Pancreas (tissue), 10 donors: ENCODE measurements around the gene RPS6KC1. TPM values are rescaled to one million over a fixed set of nuclear protein-coding genes. Genes with fewer than 3 reads are reported as not detected.

Experiments
- ATAC-seq, 4 donors: fragments of 200-7000 bp; cut with Tn5 transposase; one replicate each; pipeline versions ENCODE4 v1.8.0 to v1.9.1; 2020; ENCODE audit warnings: mild to moderate bottlenecking in 4 of 4, moderate library complexity in 4 of 4
- DNase-seq, 6 donors: peaks; one replicate each; pipeline ENCODE4 v3.0.0-alpha.2; 2020
- FAIRE-seq: peaks from 2 replicates; lab custom pipeline; 2012; peaks lifted over from hg19 to GRCh38; lab: Jason Lieb, UNC
- H3K27ac ChIP-seq, 4 donors: fragments of 200-600 bp; sonication (generic); 1 replicate in 3 of 4; 2 replicates in 1 of 4; pipeline versions ENCODE4 v1.5.0 to v1.8.0; 2020
- H3K27me3 ChIP-seq, 4 donors: fragments of 200-600 bp; one replicate each; pipeline ENCODE4 v1.8.0; 2021
- H3K36me3 ChIP-seq, 3 donors: fragments of 200-600 bp; sonication (generic) in 1 of 3; one replicate each; pipeline versions ENCODE4 v1.5.0 to v1.8.0; 2020 to 2021
- H3K4me1 ChIP-seq, 3 donors: fragments of 200-600 bp; one replicate each; pipeline ENCODE4 v1.8.0; 2021
- H3K4me3 ChIP-seq, 4 donors: fragments of 200-600 bp; sonication (generic) in 2 of 4; one replicate each; pipeline versions ENCODE4 v1.5.0 to v1.8.0; 2020 to 2021
- H3K9me3 ChIP-seq, 4 donors: fragments of 200-600 bp; one replicate each; pipeline ENCODE4 v1.8.0; 2021
- WGBS, 2 donors: extraction: QIAGEN DNeasy Blood & Tissue Kit; methylation state at CpG; one replicate each; pipeline ENCODE4 v1.1.7; 2013; 5-methylcytosine and 5-hydroxymethylcytosine counted together
- intact Hi-C, 3 donors: fragments of 100-400 bp; cut with DNase I; formaldehyde crosslinking; loops; one replicate each; pipeline versions ENCODE4 v1.11.1 to v1.14.2; 2022
- polyA plus RNA-seq, 2 donors: library from polyadenylated mRNA; stranded (reverse); fragments of 200-250 nt; gene quantifications; one replicate each; pipeline ENCODE4 v1.2.3, GENCODE V29; 2013
- total RNA-seq, 6 donors: library from RNA; stranded (reverse); fragmentation: NEBNext Ultra II Directional in 4 of 6; extraction: Animal tissue kit (Norgen Biotek cat#: 25700) in 4 of 6; gene quantifications; one replicate each; pipeline versions ENCODE4 v1.2.1 to v1.2.4, GENCODE V29; 2021 to 2023
- TF ChIP-seq, protein P1 (sequence below), 4 donors: fragments of 200-600 bp; sonication (generic) in 3 of 4; IDR thresholded peaks; one replicate each; pipeline versions ENCODE4 v1.5.0 to v1.8.0; 2021; ENCODE audit warnings: antibody characterized with exemption in 4 of 4
- donor health status: healthy with polysubstance abuse.
- donor health status: DM: no; HTN: no; CAD: no; lungs with moderate emphysema.
- donor health status: DM: no; HTN: no; CAD: no.
- donor health status: control.
- donor health status: control.
- donor health status: Bipolar disorder and iron deficiency.
- donor health status: DM: yes; HTN: yes; CAD: no.
- donor health status: DM: no; HTN: no; CAD: no.
- donor health status: DM: no; HTN: no; CAD: no.
- donor health status: DM: yes; HTN: yes; CAD: no.

Gene RPS6KC1
- total and polyA plus RNA-seq, 8 donors: 2.3 to 11.4 (median 7.0) TPM

DNA sequence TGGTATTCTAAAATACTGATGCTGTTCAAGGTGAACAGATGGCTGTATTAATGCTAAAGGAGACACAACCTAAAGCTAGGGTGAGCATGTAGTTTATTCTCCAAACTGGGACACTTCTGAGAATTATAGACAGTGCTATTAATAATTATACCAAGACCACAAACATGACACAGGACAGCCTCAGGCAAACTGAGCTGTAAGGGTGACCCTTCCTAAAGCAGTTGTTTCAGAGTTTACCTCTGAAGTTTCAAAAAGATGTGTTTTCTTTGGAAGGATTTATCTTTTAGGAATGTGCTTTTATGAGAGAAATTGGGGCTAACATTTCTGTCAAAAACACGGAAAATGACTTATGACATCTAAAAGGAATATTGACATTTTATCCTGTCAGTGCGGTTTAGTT lies 68.8 kb downstream of the RPS6KC1 start:
- intact Hi-C loops: no loop called here
- Histone ChIP-seq H3K4me3 (no peak overlapping the region), H3K36me3 (no peaks in the 10 kb centered on the region), H3K9me3 (no peaks in the 10 kb centered on the region), H3K4me1 (peaks cover 0 to 4% (median 0%) of the 10 kb centered on the region in 3 donors), H3K27me3 (no peaks in the 10 kb centered on the region), H3K27ac (no peak overlapping the region)
- ATAC-seq: no peak
- TF ChIP-seq, protein P1, sequence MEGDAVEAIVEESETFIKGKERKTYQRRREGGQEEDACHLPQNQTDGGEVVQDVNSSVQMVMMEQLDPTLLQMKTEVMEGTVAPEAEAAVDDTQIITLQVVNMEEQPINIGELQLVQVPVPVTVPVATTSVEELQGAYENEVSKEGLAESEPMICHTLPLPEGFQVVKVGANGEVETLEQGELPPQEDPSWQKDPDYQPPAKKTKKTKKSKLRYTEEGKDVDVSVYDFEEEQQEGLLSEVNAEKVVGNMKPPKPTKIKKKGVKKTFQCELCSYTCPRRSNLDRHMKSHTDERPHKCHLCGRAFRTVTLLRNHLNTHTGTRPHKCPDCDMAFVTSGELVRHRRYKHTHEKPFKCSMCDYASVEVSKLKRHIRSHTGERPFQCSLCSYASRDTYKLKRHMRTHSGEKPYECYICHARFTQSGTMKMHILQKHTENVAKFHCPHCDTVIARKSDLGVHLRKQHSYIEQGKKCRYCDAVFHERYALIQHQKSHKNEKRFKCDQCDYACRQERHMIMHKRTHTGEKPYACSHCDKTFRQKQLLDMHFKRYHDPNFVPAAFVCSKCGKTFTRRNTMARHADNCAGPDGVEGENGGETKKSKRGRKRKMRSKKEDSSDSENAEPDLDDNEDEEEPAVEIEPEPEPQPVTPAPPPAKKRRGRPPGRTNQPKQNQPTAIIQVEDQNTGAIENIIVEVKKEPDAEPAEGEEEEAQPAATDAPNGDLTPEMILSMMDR (IDR thresholded peaks at IDR 0.05): no peak
- FAIRE-seq: no peak
- WGBS, 2 donors: 67 to 68% methylated on average over 2 of the region's 2 CpGs
- DNase-seq: no peak

DNA sequence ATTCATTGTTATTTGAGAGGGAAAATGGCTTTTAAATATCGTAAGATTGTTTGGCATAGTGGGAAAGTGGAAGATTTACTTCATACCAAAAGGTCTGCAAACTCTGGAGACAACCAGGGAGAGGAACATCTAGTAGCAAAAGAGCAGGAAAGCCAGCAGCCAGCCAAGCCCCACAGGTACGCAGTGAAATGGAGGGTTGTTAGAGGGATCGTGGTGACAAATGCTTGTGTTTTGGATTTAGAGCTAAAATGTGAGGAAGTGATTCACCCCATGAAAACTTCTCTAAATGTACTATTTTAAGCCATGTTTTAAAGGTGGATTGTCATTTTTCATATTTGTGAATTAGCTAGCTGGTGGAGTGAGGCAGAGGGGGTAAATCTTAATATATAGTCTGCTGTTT lies 69.3 kb downstream of the RPS6KC1 start:
- DNase-seq (no peak), FAIRE-seq (no peak), ATAC-seq (no peak)
- WGBS, 2 donors: 62 to 75% methylated on average over 3 of the region's 3 CpGs
- H3K36me3 ChIP-seq: no peaks in the 10 kb centered on the region
- peaks cover 0 to 4% (median 0%) of the 10 kb centered on the region in 3 donors for H3K4me1 ChIP-seq
- TF ChIP-seq, protein P1 (IDR thresholded peaks at IDR 0.05): no peak
- no peaks in the 10 kb centered on the region for H3K27me3 ChIP-seq
- H3K9me3 ChIP-seq: no peaks in the 10 kb centered on the region
- no peak overlapping the region for H3K4me3 ChIP-seq
- no peak overlapping the region for H3K27ac ChIP-seq
- intact Hi-C loops: no loop called here

DNA sequence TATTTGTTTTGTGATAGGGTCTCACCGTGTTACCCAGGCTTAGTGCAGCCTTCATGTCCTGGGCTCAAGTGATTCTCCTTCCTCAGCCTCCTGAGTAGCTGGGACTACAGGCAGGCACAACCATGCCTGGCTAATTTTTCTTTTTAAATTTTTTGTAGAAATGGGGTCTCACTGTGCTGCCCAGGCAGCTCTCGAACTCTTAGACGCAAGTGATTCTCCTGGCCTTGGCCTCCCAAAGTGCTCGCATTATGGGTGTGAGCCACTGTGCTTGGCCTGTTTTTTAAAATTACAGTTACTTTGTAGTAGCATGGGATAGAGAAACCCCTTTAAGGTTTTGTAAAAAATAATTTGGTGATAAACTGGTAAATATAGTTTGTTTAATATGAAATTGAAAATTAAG lies 69.9 kb downstream of the RPS6KC1 start:
- intact Hi-C loops: no loop called here
- Histone ChIP-seq H3K27me3 (no peaks in the 10 kb centered on the region), H3K36me3 (no peaks in the 10 kb centered on the region), H3K4me3 (no peak overlapping the region), H3K27ac (no peak overlapping the region), H3K4me1 (peaks cover 0 to 4% (median 0%) of the 10 kb centered on the region in 3 donors), H3K9me3 (no peaks in the 10 kb centered on the region)
- DNase-seq (no peak), FAIRE-seq (no peak), ATAC-seq (no peak)
- TF ChIP-seq, protein P1 (IDR thresholded peaks at IDR 0.05): no peak
- WGBS, 2 donors: 83% methylated on average over 4 of the region's 4 CpGs

DNA sequence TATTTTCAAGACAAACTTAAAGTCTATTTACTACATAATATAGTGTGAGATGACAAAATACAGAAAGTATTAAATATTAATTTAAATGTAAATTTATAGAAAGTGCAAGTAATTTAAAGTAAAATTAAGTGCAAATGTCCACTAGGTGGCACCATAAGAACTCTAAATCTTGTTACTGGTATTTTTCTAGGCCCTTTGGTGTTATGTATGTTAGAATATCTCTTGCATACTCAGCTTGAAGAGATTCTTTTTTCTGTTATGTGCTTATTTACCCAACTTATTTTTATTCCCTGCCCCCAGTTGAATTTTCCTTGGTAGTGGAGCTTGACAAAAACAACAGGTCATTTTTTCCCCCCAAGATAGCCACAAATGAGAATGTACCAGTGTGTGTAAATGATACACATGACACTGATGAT lies 71.5 kb downstream of the RPS6KC1 start:
- ATAC-seq: peak; percentile 46 to 81 (median 64)
- intact Hi-C loops: no loop called here
- Histone ChIP-seq H3K27ac (no peak overlapping the region), H3K36me3 (no peaks in the 10 kb centered on the region), H3K27me3 (no peaks in the 10 kb centered on the region), H3K9me3 (no peaks in the 10 kb centered on the region), H3K4me3 (no peak overlapping the region), H3K4me1 (peaks cover 0 to 4% (median 0%) of the 10 kb centered on the region in 3 donors)
- no peak for DNase-seq
- TF ChIP-seq, protein P1 (IDR thresholded peaks at IDR 0.05): peak in 3 of 4 donors; percentile 36 to 61 (median 43)
- peak; percentile 93 for FAIRE-seq

DNA sequence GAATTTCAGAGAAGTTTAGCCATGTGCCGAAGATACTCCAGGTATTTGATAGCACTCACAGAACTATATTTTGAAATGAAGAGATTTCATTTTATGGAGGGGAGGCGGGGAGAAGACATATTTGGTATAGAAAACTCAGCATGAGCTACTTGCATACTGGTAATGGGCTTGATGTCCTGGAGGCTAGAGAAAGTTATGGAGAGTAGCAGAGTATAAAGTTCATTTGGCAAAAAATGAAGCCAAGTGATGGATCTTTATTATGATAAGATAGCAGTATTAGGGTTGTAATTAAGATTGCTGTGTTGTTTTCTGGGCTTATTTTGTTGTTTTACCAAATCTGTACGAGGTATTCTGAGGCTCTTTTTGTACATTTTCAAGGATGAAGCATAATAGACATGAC lies 72.0 kb downstream of the RPS6KC1 start:
- H3K4me1 ChIP-seq: peaks cover 0 to 4% (median 0%) of the 10 kb centered on the region in 3 donors
- intact Hi-C loops: no loop called here
- TF ChIP-seq, protein P1 (IDR thresholded peaks at IDR 0.05): no peak
- FAIRE-seq (no peak), ATAC-seq (peak in 1 of 4 donors; percentile 24), DNase-seq (no peak)
- WGBS, 2 donors: 83 to 89% methylated on average over 3 of the region's 3 CpGs
- H3K27me3 ChIP-seq: no peaks in the 10 kb centered on the region
- no peaks in the 10 kb centered on the region for H3K9me3 ChIP-seq
- H3K4me3 ChIP-seq: no peak overlapping the region
- no peak overlapping the region for H3K27ac ChIP-seq
- no peaks in the 10 kb centered on the region for H3K36me3 ChIP-seq
